ENCODE measurements around the gene BMX.

Gene BMX

GRCh38 chrX:15563056-15563455 lies 62.4 kb downstream of the BMX start:
- no peak overlapping the region for H3K27ac Mint-ChIP-seq
- no peak for DNase-seq
- no peaks in the 10 kb centered on the region for H3K36me3 Mint-ChIP-seq (ENCODE audit: low read depth)
- no peak for TF ChIP-seq CTCF (IDR thresholded peaks at IDR 0.05)
- H3K27me3 Mint-ChIP-seq (ENCODE audit: low read depth, poor library complexity) = peaks cover 4% of the 10 kb centered on the region
- H3K4me1 Mint-ChIP-seq = peaks cover 6% of the 10 kb centered on the region
- no peak overlapping the region for H3K4me3 Mint-ChIP-seq
- H3K9me3 Mint-ChIP-seq = no peaks in the 10 kb centered on the region

- H3K36me3 Mint-ChIP-seq (ENCODE audit: low read depth) = no peaks in the 10 kb centered on the region
- no peak overlapping the region for H3K4me3 Mint-ChIP-seq
- no peak overlapping the region for H3K27ac Mint-ChIP-seq
- peaks cover 4% of the 10 kb centered on the region for H3K27me3 Mint-ChIP-seq (ENCODE audit: low read depth, poor library complexity)
- DNase-seq = peak; percentile 56
- H3K9me3 Mint-ChIP-seq = no peaks in the 10 kb centered on the region
- peak; percentile 60 for TF ChIP-seq CTCF (IDR thresholded peaks at IDR 0.05)
- peaks cover 6% of the 10 kb centered on the region for H3K4me1 Mint-ChIP-seq
Observed at GRCh38 chrX:15564981-15565579, 64.5 kb downstream of the BMX start.

GRCh38 chrX:15566244-15566643 lies 65.6 kb downstream of the BMX start:
- DNase-seq = no peak
- Mint-ChIP-seq H3K9me3 (no peaks in the 10 kb centered on the region), H3K4me3 (no peak overlapping the region), H3K36me3 (ENCODE audit: low read depth) (no peaks in the 10 kb centered on the region), H3K27me3 (ENCODE audit: low read depth, poor library complexity) (peaks cover 10% of the 10 kb centered on the region), H3K27ac (no peak overlapping the region), H3K4me1 (peaks cover 6% of the 10 kb centered on the region)
- peak; percentile 10 for TF ChIP-seq CTCF (IDR thresholded peaks at IDR 0.05)

- TF ChIP-seq CTCF (IDR thresholded peaks at IDR 0.05) = no peak
- Mint-ChIP-seq H3K36me3 (ENCODE audit: low read depth) (no peaks in the 10 kb centered on the region), H3K27ac (no peak overlapping the region), H3K4me3 (no peak overlapping the region), H3K9me3 (no peaks in the 10 kb centered on the region), H3K4me1 (peaks cover 6% of the 10 kb centered on the region), H3K27me3 (ENCODE audit: low read depth, poor library complexity) (peaks cover 10% of the 10 kb centered on the region)
- no peak for DNase-seq
Observed at GRCh38 chrX:15567267-15567666, 66.7 kb downstream of the BMX start.

GRCh38 chrX:15567886-15568616 lies 67.4 kb downstream of the BMX start:
- H3K27ac Mint-ChIP-seq = no peak overlapping the region

More at GRCh38 chrX:15567886-15568616, 67.4 kb downstream of the BMX start:
- TF ChIP-seq CTCF (IDR thresholded peaks at IDR 0.05) = no peak
- Mint-ChIP-seq H3K4me1 (peaks cover 6% of the 10 kb centered on the region), H3K9me3 (no peaks in the 10 kb centered on the region), H3K36me3 (ENCODE audit: low read depth) (no peaks in the 10 kb centered on the region), H3K4me3 (no peak overlapping the region), H3K27me3 (ENCODE audit: low read depth, poor library complexity) (peaks cover 10% of the 10 kb centered on the region)
- DNase-seq = no peak

All from nephron progenitor cell (in vitro differentiated cells).